Iris pigment epithelial cell (primary cell): ENCODE data around the gene NBEA.
A peak's percentile ranks its signal among the peaks of the same experiment; 100 is the strongest.
"Not testable (repeated sequence)": the region's sequence is repeated elsewhere in the genome, so short reads cannot be mapped to it uniquely, and the experiment has no call there.

Experiments used
- DNase-seq: peaks from one replicate; pipeline ENCODE4 v3.0.0-alpha.2; 2011; ENCODE audit warnings: low read depth

Gene NBEA

DNA sequence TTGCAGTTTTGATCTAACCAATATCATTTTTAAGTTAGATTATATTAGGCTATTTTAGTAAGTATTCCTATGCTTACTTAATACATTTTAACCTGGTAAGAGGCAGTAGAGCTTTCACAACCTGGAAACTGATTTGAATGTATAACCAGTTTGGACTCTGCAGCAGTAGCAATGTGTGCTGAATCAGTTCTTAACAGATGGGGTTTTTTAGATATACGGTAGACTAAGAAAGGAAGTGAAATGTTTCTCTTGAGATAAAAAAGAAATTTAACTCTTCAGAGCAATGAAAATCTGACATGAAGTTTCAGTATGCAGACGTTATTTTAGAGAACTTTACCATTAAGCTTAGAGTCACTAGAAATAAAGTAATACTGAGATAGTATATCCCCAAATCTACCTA, 2.7 kb downstream of the NBEA start:
- no peak for DNase-seq

DNA sequence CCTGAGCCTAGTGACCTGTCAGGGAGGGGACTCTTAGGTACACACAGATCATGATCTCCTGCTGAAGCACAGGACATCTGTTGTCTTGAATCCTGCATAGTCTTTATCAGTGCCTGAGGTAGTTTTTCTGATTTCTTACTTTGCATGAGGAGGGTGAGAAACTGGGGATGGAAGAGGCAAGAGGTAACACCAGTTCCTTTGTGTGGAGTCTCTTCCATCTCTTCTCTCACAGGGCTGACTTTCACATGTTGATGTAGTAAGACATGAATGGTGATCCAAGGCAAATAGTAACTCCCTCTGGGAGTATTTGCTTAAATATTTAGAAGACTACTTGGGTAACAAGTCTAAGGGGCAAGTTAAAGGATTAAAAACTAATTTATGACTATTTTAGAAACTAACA, 9.5 kb downstream of the NBEA start:
- no peak for DNase-seq

DNA sequence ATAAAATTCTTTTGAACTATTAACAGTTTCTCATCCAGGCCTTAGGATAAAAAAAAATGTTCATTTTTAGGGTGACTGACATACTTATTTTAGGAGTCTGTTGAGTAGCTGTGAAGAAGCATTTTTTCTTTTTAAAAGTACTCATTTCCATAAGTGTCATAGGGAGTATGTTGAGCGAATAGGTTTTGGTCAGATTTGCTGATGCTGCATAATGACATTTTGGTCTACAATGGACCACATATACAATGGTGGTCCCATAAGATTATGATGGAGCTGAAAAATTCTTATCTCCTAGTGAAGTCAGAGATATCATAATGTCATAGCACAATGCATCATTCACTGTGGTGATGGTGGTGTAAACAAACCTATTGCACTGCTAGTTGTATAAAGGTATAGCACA, 17.4 kb downstream of the NBEA start:
- DNase-seq, result no peak

DNA sequence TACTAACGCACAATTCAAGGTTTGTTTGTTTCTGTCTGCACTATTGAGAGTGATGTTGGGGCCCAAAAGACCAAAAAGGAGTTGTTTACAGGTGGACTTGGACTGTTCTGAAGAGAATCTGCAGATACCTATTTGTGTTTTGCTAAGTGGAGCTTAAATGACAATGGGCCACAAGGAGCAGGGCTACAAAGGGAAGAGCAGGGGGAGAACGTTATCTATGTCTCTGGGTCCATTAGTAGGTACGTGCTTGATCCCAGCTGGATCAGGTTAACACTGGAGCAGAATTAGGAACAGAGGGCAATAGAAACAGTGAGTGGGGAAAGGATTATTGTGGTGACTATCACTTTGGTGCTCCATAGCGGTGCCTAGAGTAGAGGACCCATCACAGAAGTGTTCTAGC, 22.5 kb downstream of the NBEA start:
- no peak for DNase-seq

DNA sequence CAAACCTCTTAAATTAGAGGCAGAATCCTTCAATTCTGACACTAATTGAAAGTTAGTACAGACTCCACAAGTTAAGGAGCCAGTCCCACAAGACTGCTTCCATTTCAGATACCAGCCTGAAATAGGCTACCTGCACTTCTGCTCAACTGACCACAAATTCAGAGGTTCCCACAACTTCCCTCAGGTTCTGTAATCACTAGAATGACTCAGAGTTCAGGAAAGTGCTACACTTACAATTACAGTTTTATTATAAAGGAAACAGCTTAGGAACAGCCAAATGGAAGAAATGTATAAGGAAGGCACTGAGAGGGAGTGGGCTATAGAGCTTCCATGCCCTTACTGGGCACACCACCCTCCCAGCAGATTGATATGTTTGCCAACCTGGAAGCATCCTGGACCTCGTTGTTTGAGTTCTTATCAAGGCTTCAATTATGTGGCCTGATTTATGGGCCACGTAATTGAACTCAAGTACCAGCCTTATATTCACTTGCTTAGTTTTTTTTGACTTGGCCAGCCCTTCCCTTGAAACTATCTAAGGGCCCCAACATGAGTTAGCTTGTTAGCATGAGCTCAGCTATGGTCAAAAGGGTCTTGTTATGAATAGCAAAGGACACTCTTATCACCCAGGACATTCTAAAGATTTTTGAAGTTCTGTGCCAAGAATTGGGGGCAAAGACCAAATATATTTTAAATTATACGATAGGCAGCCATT, 25.9 kb downstream of the NBEA start:
- DNase-seq, result peak; percentile 16

DNA sequence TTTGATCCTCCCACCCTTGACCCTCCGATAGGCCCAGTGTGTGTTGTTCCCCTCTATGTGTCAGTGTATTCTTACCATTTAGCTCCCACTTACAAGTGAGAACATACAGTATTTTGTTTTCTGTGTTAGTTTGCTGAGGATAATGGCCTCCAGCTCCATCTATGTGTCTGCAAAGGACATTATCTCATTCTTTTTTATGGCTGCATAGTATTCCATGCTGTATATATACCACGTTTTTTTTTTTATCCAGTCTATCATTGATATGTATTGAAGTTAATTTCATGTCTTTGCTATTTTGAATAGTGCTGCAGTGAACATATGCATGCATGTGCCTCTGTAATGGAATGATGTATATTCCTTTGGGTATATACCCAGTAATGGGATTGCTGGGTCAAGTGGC, 27.5 kb downstream of the NBEA start:
- DNase-seq, result not testable (repeated sequence)

DNA sequence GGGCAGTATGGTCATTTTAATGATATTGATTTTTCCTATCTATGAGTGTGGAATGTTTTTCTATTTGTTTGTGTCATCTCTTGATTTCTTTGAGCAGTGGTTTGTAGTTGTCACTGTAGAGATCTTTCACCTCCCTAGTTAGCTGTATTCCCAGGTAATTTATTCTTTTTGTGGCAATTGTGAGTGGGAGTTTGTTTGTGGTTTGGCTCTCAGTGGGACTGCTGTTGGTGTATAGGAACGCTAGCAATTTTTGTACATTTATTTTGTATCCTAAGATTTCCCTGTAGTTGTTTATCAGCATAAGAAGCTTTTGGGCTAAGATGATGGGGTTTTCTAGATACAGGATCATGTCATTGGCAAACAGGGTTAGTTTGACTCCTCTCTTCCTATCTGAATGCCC, 28.9 kb downstream of the NBEA start:
- DNase-seq, result no peak

DNA sequence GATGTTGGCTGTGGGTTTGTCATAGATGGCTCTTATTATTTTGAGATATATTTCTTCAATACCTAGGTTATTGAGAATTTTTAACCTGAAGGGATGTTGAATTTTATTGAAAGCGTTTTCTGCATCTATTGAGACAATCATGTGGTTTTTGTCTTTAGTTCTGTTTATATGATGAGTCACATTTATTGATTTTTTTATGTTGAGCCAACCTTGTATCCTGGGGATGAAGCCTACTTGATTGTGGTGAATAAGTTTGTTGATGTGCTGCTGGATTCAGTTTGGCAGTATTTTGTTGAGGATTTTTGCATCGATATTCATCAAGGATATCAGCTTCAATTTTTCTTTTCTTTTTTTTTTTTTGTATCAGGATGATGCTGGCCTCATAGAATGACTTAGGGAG, 29.4 kb downstream of the NBEA start:
- no peak for DNase-seq

DNA sequence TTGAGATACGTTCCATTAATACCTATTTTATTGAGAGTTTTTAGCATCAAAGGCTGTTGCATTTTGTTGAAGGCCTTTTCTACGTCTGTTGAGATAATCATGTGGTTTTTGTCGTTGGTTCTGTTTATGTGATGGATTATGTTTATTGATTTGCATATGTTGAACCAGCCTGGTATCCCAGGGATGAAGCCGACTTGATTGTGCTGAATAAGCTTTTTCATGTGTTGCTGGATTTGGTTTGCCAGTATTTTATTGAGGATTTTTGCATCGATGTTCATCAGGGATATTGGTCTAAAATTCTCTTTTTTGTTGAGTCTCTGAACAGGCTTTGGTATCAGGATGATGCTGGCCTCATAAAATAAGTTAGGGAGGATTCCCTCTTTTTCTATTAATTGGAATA, 43.1 kb downstream of the NBEA start:
- DNase-seq, result not testable (repeated sequence)

DNA sequence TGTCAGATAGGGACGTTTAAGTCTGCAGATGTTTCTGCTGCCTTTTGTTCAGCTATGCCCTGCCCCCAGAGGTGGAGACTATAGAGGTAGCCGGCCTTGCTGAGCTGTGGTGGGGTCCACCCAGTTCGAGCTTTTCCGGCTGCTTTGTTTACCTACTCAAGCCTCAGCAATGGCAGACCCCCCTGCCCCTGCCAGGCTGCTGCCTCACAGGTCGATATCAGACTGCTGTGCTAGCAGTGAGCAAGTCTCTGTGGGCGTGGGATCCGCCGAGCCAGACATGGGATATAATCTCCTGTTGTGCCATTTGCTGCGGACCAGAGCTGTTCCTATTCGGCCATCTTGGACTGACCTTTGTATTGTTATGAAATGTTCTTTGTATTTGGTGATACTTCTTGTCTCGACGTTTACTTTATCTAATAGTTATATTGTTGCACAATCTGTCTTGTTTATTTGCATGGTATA, 46.3 kb downstream of the NBEA start:
- no peak for DNase-seq

DNA sequence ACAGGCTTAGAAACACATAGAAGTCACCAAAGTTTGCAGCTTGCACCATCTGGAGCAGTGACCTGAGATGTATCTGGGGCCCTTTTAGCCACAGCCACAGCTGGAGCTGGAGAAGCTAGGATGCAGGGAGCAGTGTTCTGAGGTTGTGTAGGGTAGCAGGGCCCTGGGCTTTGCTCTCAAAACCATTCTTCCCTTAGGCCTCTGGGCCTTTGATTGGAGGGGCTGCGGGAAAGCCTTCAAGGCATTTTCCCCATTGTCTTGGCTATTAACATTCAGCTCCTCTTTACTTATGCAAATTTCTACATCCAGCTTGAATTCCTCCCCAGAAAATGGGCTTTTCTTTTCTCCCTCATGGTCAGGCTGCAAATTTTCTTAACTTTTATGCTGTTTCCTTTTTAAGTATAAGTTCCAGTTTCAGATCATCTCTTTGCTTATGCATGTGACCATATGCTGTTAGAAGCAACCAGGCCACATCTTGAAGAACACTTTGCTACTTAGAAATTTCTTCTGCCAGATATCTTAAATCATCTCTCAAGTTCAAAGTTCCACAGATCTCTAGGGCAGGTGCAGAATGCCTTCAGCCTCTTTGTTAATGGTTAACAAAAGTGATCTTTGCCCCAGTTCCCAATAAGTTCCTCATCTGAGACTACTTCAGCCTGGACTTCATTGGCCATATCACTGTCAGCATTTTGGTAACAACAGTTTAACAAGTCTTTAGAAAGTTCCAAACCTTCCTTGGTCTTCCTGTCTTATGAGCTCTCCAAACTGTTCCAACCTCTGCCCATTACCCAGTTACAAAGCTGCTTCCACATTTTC, 48.5 kb downstream of the NBEA start:
- DNase-seq, result no peak

DNA sequence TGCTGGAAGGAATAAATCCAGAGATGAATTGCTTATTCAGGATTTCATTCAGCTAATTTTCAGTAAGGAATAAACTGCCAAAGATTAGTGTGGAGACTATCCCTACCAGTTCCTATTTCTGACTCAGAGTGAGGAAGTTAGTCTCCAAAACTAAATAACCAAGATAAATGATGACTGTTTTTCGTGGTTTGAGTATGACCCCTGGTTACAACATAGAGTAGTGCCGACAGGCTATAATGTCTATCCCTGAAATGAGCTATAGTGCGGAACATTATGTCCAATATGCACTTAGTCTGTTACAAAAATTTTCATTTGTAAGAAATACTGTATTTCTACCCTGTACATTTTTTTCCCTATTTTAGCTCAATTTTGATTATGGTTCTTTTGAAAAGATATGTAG, 51.4 kb downstream of the NBEA start:
- peak; percentile 9 for DNase-seq

DNA sequence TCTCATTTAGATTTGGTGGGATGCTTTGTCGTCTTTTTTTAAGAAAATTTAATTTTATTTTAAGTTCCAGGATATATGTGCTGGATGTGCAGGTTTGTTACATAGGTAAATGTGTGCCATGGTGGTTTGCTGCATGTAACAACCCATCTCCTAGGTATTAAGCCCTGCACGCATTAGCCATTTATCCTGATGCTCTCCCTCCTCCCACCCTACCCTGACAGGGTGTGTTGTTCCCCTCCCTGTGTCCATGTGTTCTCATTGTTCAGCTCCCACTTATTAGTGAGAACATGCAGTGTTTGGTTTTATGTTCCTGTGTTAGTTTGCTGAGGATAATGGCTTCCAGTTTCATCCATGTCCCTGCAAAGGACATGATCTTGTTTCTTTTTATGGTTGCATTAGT, 61.7 kb downstream of the NBEA start:
- not testable (repeated sequence) for DNase-seq

DNA sequence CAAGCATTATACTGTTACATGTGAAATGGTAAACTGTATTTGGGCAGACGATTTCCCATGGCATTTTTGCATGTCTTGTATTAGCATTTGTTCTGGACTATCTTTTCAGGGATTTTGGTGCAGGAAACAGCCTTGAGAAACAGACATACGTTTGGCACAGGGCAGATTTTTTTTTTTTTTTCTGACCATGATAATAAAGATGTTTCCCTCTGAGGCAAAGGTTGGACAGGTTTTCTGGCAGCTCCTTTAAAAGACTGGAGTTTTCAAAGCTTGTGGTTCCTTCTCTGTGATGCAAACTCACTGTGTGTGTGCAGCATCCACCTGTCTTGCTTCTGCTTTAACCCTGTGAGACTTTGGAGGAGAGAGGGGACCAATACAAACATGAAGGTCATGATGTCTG, 63.0 kb downstream of the NBEA start:
- DNase-seq, result no peak

DNA sequence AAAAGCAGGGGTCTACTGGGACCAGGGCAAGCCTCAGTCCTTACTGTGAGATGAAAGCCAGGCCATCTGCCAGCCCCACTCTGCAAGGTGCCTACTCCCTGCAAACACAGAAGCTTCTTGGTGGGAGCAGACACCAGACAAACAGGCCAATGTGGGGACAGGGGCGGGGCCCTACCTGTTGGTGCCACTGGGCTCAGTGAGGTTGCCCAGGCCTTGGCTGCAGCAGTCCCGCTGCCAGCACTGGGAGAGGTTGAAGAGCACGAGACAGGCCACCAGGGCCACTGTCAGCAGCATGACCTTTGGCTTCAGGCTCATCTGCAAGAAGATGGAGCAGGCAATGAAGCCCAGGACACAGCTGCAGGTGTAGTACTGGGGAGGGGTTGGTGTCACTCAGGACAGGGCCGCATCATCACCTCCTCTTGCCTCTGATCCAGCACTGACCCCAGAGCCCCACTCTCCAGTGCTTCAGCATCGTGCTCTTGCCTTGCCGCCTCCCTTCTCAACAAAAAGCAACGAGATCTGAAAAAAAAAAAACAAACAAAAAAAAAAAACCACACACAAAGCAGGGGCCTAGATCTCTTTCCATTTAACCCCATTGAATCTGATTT, 72.6 kb downstream of the NBEA start:
- no peak for DNase-seq

DNA sequence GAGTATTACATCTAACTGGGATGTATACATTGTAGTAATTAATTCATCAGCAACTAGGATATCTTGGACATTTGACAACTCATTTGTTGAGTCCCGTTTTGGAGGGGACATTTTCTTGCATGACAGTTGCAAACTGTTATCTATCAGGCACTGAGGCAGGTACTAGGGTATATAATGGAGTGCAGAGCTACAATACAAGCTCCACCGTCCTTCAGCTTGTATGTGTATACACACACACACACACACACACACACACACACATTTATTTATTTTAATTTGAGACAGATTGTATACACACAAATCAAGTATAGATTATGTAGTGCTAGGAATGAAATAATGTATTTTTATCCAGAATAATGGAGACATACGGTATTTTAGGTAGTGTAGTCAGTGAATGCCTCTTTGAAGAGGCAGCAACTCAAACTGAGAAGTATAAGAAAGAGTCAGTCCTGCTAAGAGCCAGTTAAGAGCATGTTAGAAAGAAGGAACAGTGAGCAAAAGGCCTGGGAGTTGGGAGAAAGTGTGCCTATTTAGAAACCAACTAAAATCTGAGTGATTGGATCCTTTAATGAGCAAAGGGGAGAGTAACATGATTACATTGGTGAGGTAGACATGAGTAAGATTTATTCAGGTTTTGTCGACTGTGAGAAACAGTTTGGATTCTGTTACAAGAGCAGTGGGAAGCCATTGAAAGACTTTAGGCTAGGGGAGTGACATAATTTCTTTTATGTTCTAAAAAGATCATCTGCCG, 74.5 kb downstream of the NBEA start:
- no peak for DNase-seq

DNA sequence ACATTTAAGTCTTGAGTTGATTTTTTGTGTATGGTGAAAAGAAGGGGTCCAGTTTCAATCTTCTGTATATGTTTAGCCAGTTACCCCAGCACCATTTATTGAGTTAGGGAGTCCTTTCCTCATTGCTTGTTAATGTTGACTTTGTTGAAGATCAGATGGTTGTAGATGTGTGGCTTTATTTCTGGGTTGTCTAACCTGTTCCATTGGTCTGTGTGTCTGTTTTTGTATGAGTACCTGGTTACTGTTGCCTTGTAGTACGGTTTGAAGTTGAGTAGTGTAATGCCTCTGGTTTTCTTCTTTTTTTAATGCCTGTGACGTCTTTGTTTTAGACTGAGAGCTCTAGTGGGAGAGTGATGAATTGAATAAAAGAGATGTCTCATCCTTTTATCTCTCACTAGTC, 83.2 kb downstream of the NBEA start:
- no peak for DNase-seq

DNA sequence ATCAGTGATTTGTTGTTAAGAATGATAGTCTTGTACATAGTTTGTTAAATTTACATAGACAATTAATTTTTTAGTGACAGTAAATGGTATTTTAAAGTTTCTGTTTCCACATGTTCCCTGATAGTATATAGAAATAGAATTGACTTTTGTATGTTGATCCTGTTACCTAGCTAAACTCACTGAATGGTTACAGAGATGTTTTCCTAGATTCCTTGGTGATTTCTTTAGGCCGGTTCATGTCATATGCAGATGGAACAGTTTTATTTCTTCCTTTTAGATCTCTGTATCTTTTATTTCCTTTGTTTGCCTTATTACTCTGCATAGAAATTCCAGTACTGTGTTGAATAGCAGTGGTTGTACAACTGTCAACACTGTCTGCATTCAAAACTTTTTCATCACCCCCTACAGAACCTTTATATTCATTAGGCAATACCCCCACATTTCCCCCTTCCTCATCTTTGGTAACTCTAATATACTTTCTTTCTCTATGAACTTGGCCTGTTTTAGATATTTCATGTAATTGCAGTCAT, 86.3 kb downstream of the NBEA start:
- no peak for DNase-seq

DNA sequence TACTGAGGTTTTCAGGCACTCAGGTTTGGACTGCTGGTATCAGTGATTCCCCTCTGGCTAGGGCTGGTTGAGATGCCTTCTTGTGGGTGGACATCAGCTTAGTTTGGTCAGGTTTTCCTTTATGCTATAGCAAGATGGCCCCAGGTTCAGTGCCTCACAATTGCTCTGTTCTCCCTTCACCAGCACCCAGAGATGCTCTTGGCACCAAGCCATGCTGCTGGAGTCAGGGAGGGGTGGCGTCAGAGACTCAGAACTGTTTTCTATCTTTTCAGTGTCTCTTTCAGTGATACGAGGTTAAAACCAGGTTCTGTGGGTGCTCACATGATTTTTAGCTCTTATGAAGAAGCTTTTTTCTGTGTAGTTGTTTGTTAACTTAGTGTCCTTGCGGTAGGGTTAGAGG, 96.9 kb downstream of the NBEA start:
- no peak for DNase-seq

DNA sequence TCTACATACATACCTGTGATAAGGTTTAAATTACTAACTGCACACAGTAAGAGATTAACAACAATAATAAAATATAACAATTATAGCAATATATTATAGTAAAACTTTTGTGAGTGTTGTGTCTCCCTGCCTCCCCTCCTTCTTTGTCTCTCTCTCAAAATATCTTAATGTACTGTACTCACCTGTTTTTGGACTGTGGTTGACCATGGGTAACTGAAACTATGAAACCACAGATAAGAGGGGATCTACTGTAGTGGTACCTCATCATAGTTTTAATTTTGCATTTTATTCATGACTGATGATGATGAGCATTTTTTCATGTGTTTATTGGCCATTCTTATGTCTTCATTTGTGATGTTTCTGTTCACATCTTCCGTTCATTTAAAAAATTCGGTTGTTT, 104.5 kb downstream of the NBEA start:
- no peak for DNase-seq

DNA sequence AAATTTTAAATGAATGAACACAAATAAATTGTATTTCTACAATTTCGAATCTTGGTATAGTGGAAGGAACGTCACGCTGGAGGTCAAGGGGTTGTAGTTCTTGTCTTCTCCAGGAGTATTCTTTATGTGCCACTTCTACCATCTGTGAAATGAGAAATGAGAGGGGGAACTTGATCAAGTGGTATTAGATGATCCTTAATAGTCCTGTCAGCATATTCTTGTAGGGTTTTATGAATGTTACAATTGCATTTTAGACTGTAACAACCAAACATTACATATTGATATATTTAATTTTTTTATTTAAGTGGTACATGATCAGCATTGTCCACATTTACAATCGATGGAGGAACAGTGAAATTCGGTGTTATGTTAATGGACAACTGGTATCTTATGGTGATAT, 113.6 kb downstream of the NBEA start:
- no peak for DNase-seq

DNA sequence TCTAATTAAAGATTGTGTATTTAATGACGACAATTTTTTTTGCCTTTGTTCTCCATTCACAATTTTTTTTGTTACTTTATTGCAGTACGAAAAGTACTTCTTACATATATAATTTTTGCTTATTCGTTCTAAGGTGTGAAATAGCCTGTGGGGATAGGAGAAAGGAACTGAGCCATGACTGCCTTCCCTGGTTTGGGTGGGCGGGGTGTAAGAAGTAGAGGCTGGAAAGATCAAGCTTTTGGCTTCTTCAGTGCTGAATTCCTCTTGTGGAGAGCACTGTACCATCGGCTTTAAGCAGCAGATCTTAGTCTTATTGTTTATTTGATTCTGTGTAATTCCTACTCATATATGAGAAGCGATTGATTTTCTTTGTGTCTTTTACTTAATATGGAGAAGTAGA, 115.8 kb downstream of the NBEA start:
- no peak for DNase-seq
